HG03025 (cell line): ENCODE measurements around the gene RERG.
"Not testable (repeated sequence)": the region's sequence is repeated elsewhere in the genome, so short reads cannot be mapped to it uniquely, and the experiment has no call there.

Experiments
- ATAC-seq: cut with Tn5 transposase; IDR thresholded peaks from one replicate; pipeline ENCODE4 v1.9.1; 2021; ENCODE audit warnings: mild to moderate bottlenecking, moderate library complexity; ENCODE audit not compliant: unreplicated experiment, low FRiP score

The RERG gene

GRCh38 chr12:15152456-15152855 lies 68.8 kb downstream of the RERG start:
- ATAC-seq: no peak

- ATAC-seq: no peak
Measured at GRCh38 chr12:15151161-15152091, 69.8 kb downstream of the RERG start.

GRCh38 chr12:15146585-15146984 lies 74.6 kb downstream of the RERG start:
- no peak for ATAC-seq

GRCh38 chr12:15143467-15143866 lies 77.8 kb downstream of the RERG start:
- no peak for ATAC-seq

GRCh38 chr12:15142711-15143110 lies 78.5 kb downstream of the RERG start:
- no peak for ATAC-seq

- ATAC-seq: no peak
Measured at GRCh38 chr12:15131431-15131830, 89.8 kb downstream of the RERG start.

GRCh38 chr12:15130541-15130940 lies 90.7 kb downstream of the RERG start:
- no peak for ATAC-seq

GRCh38 chr12:15123401-15123800 lies 97.8 kb downstream of the RERG start:
- no peak for ATAC-seq

GRCh38 chr12:15122344-15122743 lies 98.9 kb downstream of the RERG start:
- ATAC-seq: no peak

GRCh38 chr12:15118955-15119354 lies 102.3 kb downstream of the RERG start:
- ATAC-seq: no peak

- ATAC-seq: no peak
Measured at GRCh38 chr12:15116983-15117382, 104.2 kb downstream of the RERG start.

- ATAC-seq: no peak
Measured at GRCh38 chr12:15116086-15116485, 105.1 kb downstream of the RERG start.

- ATAC-seq: no peak
Measured at GRCh38 chr12:15115434-15115833, 105.8 kb downstream of the RERG start.

GRCh38 chr12:15114501-15114900 lies 106.7 kb downstream of the RERG start:
- ATAC-seq: no peak

- no peak for ATAC-seq
Measured at GRCh38 chr12:15092826-15093225, 128.4 kb downstream of the RERG start.

- no peak for ATAC-seq
Measured at GRCh38 chr12:15090441-15090840, 130.8 kb downstream of the RERG start.

GRCh38 chr12:15088105-15088504 lies 133.1 kb downstream of the RERG start:
- ATAC-seq: no peak

- ATAC-seq: not testable (repeated sequence)
Measured at GRCh38 chr12:15077751-15078150, 143.5 kb downstream of the RERG start.

- ATAC-seq: no peak
Measured at GRCh38 chr12:15074351-15074750, 146.9 kb downstream of the RERG start.

- ATAC-seq: no peak
Measured at GRCh38 chr12:15059123-15059522, 162.1 kb downstream of the RERG start.
